Midbrain (tissue), 1 donor: ENCODE results near the gene AGBL1.

Experiments used
- DNase-seq: peaks from one replicate; lab custom pipeline; 2025; lab: John Stamatoyannopoulos, UW

The AGBL1 gene

GRCh38 chr15:86590461-86590860 lies 510.8 kb downstream of the AGBL1 start:
- no peak for DNase-seq

GRCh38 chr15:86591158-86591557 lies 511.5 kb downstream of the AGBL1 start:
- DNase-seq = no peak

GRCh38 chr15:86591994-86592735 lies 512.5 kb downstream of the AGBL1 start:
- no peak for DNase-seq

- no peak for DNase-seq
Observed at GRCh38 chr15:86595741-86596140, 516.1 kb downstream of the AGBL1 start.

- DNase-seq = no peak
Observed at GRCh38 chr15:86603466-86603865, 523.8 kb downstream of the AGBL1 start.

- no peak for DNase-seq
Observed at GRCh38 chr15:86608461-86609205, 529.0 kb downstream of the AGBL1 start.

GRCh38 chr15:86609275-86609674 lies 529.6 kb downstream of the AGBL1 start:
- DNase-seq = no peak

- DNase-seq = no peak
Observed at GRCh38 chr15:86610038-86610437, 530.4 kb downstream of the AGBL1 start.

GRCh38 chr15:86611417-86612040 lies 531.9 kb downstream of the AGBL1 start:
- no peak for DNase-seq

GRCh38 chr15:86615411-86615810 lies 535.7 kb downstream of the AGBL1 start:
- DNase-seq = no peak

- no peak for DNase-seq
Observed at GRCh38 chr15:86615816-86616215, 536.1 kb downstream of the AGBL1 start.

GRCh38 chr15:86616771-86617170 lies 537.1 kb downstream of the AGBL1 start:
- no peak for DNase-seq

- DNase-seq = no peak
Observed at GRCh38 chr15:86620157-86620556, 540.5 kb downstream of the AGBL1 start.

- no peak for DNase-seq
Observed at GRCh38 chr15:86620641-86621349, 541.1 kb downstream of the AGBL1 start.

- no peak for DNase-seq
Observed at GRCh38 chr15:86623236-86623635, 543.6 kb downstream of the AGBL1 start.

GRCh38 chr15:86624261-86625036 lies 544.8 kb downstream of the AGBL1 start:
- no peak for DNase-seq

- no peak for DNase-seq
Observed at GRCh38 chr15:86629409-86630356, 550.0 kb downstream of the AGBL1 start.

- DNase-seq = no peak
Observed at GRCh38 chr15:86630946-86631345, 551.3 kb downstream of the AGBL1 start.

GRCh38 chr15:86634146-86634545 lies 554.5 kb downstream of the AGBL1 start:
- DNase-seq = no peak

GRCh38 chr15:86634992-86635638 lies 555.4 kb downstream of the AGBL1 start:
- DNase-seq = no peak
